Measurements from ENCODE around the gene PSMB5. TPM values are rescaled to one million over a fixed set of nuclear protein-coding genes. Genes with fewer than 3 reads are reported as not detected.

The PSMB5 gene
- total and polyA plus RNA-seq, 4 donors: 74.0 to 152 (median 95.4) TPM

DNA sequence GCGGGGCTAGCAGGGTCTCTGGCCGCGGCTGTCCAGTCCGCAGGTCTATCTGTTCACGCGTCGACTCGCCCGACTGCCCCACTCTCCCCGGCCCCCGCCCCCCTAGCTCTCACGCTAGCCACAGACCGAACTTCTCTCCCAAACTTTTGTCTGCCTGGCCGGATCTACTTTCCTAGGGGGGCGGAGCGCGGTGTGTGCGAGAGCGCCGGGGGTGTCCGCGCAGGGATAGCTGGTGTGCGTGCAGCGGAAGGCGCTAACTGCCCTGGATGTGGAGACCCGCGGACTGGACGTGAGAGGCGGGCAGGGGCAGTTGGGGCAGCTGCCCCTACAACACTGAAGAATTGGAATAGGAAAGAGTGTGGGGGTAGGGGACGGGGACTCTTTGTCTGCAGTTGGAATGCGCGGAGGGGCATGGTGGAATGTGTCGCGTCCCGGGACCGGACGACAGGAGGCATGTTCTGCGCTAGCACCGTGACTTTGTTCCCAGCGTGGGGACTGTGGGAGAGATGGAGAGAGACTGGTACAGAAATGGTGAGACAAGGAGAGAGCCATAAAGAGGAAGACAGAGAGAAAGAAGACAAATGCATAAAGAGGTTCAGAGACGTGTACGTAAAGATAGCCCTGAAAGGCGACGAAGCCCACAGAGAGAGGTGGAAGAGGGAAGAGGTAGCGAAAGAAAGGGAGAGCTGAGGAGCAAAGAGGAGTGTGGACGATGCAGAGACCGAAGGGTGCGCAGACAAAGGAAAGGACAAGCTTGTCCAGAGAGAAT lies 52.0 kb downstream of the PSMB5 start, which contains the start of gene AJUBA (continued):
- TF ChIP-seq, protein P1, sequence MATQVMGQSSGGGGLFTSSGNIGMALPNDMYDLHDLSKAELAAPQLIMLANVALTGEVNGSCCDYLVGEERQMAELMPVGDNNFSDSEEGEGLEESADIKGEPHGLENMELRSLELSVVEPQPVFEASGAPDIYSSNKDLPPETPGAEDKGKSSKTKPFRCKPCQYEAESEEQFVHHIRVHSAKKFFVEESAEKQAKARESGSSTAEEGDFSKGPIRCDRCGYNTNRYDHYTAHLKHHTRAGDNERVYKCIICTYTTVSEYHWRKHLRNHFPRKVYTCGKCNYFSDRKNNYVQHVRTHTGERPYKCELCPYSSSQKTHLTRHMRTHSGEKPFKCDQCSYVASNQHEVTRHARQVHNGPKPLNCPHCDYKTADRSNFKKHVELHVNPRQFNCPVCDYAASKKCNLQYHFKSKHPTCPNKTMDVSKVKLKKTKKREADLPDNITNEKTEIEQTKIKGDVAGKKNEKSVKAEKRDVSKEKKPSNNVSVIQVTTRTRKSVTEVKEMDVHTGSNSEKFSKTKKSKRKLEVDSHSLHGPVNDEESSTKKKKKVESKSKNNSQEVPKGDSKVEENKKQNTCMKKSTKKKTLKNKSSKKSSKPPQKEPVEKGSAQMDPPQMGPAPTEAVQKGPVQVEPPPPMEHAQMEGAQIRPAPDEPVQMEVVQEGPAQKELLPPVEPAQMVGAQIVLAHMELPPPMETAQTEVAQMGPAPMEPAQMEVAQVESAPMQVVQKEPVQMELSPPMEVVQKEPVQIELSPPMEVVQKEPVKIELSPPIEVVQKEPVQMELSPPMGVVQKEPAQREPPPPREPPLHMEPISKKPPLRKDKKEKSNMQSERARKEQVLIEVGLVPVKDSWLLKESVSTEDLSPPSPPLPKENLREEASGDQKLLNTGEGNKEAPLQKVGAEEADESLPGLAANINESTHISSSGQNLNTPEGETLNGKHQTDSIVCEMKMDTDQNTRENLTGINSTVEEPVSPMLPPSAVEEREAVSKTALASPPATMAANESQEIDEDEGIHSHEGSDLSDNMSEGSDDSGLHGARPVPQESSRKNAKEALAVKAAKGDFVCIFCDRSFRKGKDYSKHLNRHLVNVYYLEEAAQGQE (IDR thresholded peaks at IDR 0.05): no peak
- TF ChIP-seq NR2F2 (IDR thresholded peaks at IDR 0.05) (peak; percentile 29), EGR1 (IDR thresholded peaks at IDR 0.05; ENCODE audit: low read depth in 2 of 2) (peak in 1 of 2 donors; percentile 27), FOXA1 (IDR thresholded peaks at IDR 0.05) (no peak), HNF4A (conservative IDR thresholded peaks at IDR 0.05) (peak; percentile 27 to 31), TAF1 (conservative IDR thresholded peaks at IDR 0.05) (peak; percentile 52)

DNA sequence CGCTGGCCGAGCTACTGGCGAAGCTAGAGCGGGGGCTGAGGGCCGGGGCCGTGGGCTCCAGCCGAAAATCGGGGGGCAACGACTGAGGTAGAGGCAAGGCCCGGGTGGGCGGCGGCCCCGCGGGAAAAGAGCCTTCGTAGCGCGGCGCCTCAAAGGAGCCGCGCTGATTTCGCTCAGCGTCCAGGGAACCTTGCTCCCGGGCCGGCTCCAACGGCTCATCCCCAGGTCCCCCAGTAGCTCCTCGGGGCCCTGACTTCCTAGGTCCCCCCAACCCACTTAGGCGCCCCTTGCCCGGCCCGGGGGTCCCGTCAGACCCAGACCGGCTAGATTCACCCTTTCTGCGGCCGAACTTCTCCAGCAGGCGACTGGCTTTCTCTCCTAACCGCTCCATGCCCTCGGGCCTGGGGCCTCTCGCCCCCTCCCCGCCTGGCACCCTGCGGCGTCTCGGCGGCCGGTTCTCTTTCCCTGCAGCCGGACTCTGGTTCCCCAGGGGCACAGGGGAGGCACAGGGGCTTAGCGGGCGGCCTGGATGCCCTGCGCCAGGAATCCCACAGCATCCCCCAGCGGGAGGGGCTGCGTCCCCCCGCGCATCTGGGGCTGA lies 52.7 kb downstream of the PSMB5 start:
- Histone ChIP-seq H3K9me3 (ENCODE audit: control insufficient read depth in 4 of 4, low read length in 3 of 4) (no peaks in the 10 kb centered on the region), H3K27ac (ENCODE audit: low read depth in 1 of 2, low read length in 2 of 2) (peak overlapping the region; percentile 68 to 75), H3K27me3 (ENCODE audit: control insufficient read depth in 4 of 4, insufficient read depth in 4 of 4, low read length in 3 of 4) (no peaks in the 10 kb centered on the region), H3K4me1 (ENCODE audit: control insufficient read depth in 4 of 4, insufficient read depth in 4 of 4, low read length in 3 of 4) (peaks cover 13 to 79% (median 49%) of the 10 kb centered on the region in 4 donors), H3K36me3 (ENCODE audit: control insufficient read depth in 4 of 4, insufficient read depth in 3 of 4, low read depth in 1 of 4, low read length in 3 of 4) (no peaks in the 10 kb centered on the region), H3K4me3 (ENCODE audit: low read depth in 1 of 3, low read length in 3 of 3) (peak overlapping the region; percentile 5 to 97 (median 88)), H3K9ac (ENCODE audit: low read depth in 1 of 2, low read length in 2 of 2) (peak overlapping the region in 1 of 2 donors; percentile 54)
- DNase-seq (ENCODE audit: low spot score): no peak
- no peak for TF ChIP-seq FOXA2 (IDR thresholded peaks at IDR 0.05)
- no peak for TF ChIP-seq FOXA1 (IDR thresholded peaks at IDR 0.05)
- TF ChIP-seq, protein P2, sequence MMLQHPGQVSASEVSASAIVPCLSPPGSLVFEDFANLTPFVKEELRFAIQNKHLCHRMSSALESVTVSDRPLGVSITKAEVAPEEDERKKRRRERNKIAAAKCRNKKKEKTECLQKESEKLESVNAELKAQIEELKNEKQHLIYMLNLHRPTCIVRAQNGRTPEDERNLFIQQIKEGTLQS (IDR thresholded peaks at IDR 0.05): no peak
- TF ChIP-seq NR2F2 (IDR thresholded peaks at IDR 0.05): no peak
- no peak for TF ChIP-seq HNF4G (IDR thresholded peaks at IDR 0.05)
- no peak for TF ChIP-seq HNF4A (conservative IDR thresholded peaks at IDR 0.05)
- TF ChIP-seq EGR1 (IDR thresholded peaks at IDR 0.05; ENCODE audit: low read depth in 2 of 2): no peak
- TF ChIP-seq YY1 (IDR thresholded peaks at IDR 0.05): no peak
- TF ChIP-seq TAF1 (conservative IDR thresholded peaks at IDR 0.05): no peak
- TF ChIP-seq, protein P3, sequence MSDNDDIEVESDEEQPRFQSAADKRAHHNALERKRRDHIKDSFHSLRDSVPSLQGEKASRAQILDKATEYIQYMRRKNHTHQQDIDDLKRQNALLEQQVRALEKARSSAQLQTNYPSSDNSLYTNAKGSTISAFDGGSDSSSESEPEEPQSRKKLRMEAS (IDR thresholded peaks at IDR 0.05): no peak
- no peak for TF ChIP-seq JUND (IDR thresholded peaks at IDR 0.05)
- TF ChIP-seq, protein P4, sequence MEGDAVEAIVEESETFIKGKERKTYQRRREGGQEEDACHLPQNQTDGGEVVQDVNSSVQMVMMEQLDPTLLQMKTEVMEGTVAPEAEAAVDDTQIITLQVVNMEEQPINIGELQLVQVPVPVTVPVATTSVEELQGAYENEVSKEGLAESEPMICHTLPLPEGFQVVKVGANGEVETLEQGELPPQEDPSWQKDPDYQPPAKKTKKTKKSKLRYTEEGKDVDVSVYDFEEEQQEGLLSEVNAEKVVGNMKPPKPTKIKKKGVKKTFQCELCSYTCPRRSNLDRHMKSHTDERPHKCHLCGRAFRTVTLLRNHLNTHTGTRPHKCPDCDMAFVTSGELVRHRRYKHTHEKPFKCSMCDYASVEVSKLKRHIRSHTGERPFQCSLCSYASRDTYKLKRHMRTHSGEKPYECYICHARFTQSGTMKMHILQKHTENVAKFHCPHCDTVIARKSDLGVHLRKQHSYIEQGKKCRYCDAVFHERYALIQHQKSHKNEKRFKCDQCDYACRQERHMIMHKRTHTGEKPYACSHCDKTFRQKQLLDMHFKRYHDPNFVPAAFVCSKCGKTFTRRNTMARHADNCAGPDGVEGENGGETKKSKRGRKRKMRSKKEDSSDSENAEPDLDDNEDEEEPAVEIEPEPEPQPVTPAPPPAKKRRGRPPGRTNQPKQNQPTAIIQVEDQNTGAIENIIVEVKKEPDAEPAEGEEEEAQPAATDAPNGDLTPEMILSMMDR (IDR thresholded peaks at IDR 0.05; ENCODE audit: low read depth, low read length, missing input control): no peak
- under 1% methylated on average over 51 of the region's 51 CpGs for WGBS
